RWPE2 (cell line): ENCODE measurements around the gene UCHL5.
"Not testable (repeated sequence)": the region's sequence is repeated elsewhere in the genome, so short reads cannot be mapped to it uniquely, and the experiment has no call there.

ENCODE experiments used
- ATAC-seq: fragments of 200-7000 bp; cut with Tn5 transposase; 3 replicates; pipeline ENCODE4 v1.9.1; 2021; ENCODE audit warnings: low read depth
- DNase-seq: peaks from one replicate; pipeline ENCODE4 v3.0.0-alpha.2; 2020; ENCODE audit warnings: low spot score
- H3K27ac ChIP-seq: fragments of 450-650 bp; 2 replicates; pipeline ENCODE4 v1.5.1; 2017; ENCODE audit warnings: mild to moderate bottlenecking; ENCODE audit not compliant: poor library complexity, severe bottlenecking
- H3K27me3 ChIP-seq: fragments of 250-450 bp; sonication (Bioruptor Pico); 2 replicates; pipeline ENCODE4 v1.5.1; 2021; ENCODE audit warnings: mild to moderate bottlenecking, moderate library complexity; ENCODE audit not compliant: insufficient read depth, poor library complexity, severe bottlenecking
- H3K36me3 ChIP-seq: fragments of 250-450 bp; sonication (Bioruptor Pico); 2 replicates; pipeline ENCODE4 v1.5.1; 2020; ENCODE audit warnings: low read depth, mild to moderate bottlenecking, moderate library complexity
- H3K4me1 ChIP-seq: fragments of 250-450 bp; sonication (Bioruptor Pico); 2 replicates; pipeline ENCODE4 v1.5.1; 2021; ENCODE audit warnings: mild to moderate bottlenecking, moderate library complexity; ENCODE audit not compliant: insufficient read depth, poor library complexity, severe bottlenecking
- H3K4me3 ChIP-seq: fragments of 250-450 bp; sonication (Bioruptor Pico); 2 replicates; pipeline ENCODE4 v1.5.1; 2021; ENCODE audit warnings: mild to moderate bottlenecking, moderate library complexity; ENCODE audit not compliant: severe bottlenecking
- H3K9me3 ChIP-seq: fragments of 250-450 bp; sonication (Bioruptor Pico); 2 replicates; pipeline ENCODE4 v1.5.1; 2021; ENCODE audit warnings: mild to moderate bottlenecking, moderate library complexity; ENCODE audit not compliant: severe bottlenecking
- CTCF ChIP-seq: fragments of 450-650 bp; IDR thresholded peaks from one replicate; pipeline ENCODE4 v1.5.1; 2017; ENCODE audit warnings: mild to moderate bottlenecking, moderate library complexity; ENCODE audit not compliant: poor library complexity, severe bottlenecking

Gene UCHL5

DNA sequence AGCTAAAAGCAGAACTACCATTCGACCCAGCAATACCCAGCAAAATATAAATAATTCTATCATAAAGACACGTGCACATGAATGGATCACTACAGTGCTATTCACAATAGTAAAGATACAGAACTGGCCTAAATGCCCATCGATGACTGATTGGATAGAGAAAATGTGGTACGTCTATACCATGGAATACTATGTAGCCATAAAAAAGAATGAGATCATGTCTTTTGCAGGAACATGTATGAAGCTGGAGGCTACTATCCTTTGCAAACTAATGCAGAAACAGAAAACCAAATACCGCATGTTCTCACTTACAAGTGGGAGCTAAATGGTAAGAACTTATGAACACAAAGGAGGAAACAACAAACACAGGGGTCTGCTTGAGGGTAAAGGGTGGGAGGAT, 53.4 kb downstream of the UCHL5 start:
- Histone ChIP-seq H3K9me3 (no peaks in the 10 kb centered on the region), H3K27ac (no peak overlapping the region), H3K27me3 (no peaks in the 10 kb centered on the region), H3K36me3 (peaks cover 9% of the 10 kb centered on the region; the same call in 1 of the 2 replicates), H3K4me3 (no peak overlapping the region), H3K4me1 (no peaks in the 10 kb centered on the region)
- no peak for DNase-seq
- no peak for TF ChIP-seq CTCF
- no peak for ATAC-seq

DNA sequence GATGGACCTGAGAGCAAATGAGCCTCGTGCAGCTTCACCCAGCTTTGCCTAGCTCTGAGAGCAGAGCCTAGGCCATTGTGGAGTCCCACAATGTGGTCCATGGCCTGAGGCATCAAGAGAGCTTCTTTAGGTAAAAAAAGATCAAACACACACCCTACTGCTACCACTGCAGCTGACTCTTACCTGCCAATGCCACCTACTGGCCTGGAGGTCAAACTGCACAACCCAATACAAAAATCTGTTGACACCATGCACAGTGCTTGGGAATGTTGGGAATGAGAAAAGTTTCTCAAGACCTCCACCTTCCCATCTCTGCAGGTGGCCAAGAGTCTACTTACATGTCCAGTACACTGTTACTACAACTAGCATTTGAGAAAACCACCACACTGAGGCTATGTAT, 60.6 kb downstream of the UCHL5 start:
- Histone ChIP-seq H3K36me3 (peaks cover 13% of the 10 kb centered on the region), H3K4me1 (no peaks in the 10 kb centered on the region), H3K27me3 (no peaks in the 10 kb centered on the region), H3K27ac (no peak overlapping the region), H3K4me3 (no peak overlapping the region), H3K9me3 (no peaks in the 10 kb centered on the region)
- DNase-seq, result no peak
- ATAC-seq, result no peak
- TF ChIP-seq CTCF, result peak; percentile 37

DNA sequence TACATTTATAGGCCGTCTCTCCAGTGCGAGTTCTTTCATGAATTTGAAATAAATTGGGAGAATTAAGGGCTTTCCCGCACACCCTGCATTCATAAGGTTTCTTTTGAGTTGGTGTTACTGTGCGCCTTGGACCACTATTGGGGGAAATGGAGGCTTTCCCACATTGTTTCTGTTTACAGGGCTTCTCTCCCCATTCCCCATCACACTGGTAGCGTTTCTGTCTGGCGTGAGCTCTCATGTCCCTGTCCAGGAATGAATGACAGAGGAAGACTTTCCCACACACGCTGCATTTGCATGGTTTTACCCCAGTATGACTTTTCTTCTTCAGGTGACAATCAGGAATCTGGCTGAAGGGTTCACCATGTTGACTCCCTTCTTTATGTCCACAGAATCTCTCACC, 65.0 kb downstream of the UCHL5 start:
- no peak overlapping the region for H3K27ac ChIP-seq
- no peak for DNase-seq
- no peaks in the 10 kb centered on the region for H3K9me3 ChIP-seq
- H3K4me1 ChIP-seq, result no peaks in the 10 kb centered on the region
- H3K27me3 ChIP-seq, result no peaks in the 10 kb centered on the region
- TF ChIP-seq CTCF, result no peak
- peaks cover 2% of the 10 kb centered on the region for H3K36me3 ChIP-seq
- no peak for ATAC-seq
- no peak overlapping the region for H3K4me3 ChIP-seq

GRCh38 chr1:192993426-192994085, 65.6 kb downstream of the UCHL5 start:
- Histone ChIP-seq H3K27me3 (no peaks in the 10 kb centered on the region), H3K36me3 (no peaks in the 10 kb centered on the region; the same call in 1 of the 2 replicates), H3K4me3 (no peak overlapping the region), H3K4me1 (no peaks in the 10 kb centered on the region), H3K9me3 (no peaks in the 10 kb centered on the region), H3K27ac (no peak overlapping the region)
- TF ChIP-seq CTCF, result no peak
- no peak for DNase-seq
- no peak for ATAC-seq

DNA sequence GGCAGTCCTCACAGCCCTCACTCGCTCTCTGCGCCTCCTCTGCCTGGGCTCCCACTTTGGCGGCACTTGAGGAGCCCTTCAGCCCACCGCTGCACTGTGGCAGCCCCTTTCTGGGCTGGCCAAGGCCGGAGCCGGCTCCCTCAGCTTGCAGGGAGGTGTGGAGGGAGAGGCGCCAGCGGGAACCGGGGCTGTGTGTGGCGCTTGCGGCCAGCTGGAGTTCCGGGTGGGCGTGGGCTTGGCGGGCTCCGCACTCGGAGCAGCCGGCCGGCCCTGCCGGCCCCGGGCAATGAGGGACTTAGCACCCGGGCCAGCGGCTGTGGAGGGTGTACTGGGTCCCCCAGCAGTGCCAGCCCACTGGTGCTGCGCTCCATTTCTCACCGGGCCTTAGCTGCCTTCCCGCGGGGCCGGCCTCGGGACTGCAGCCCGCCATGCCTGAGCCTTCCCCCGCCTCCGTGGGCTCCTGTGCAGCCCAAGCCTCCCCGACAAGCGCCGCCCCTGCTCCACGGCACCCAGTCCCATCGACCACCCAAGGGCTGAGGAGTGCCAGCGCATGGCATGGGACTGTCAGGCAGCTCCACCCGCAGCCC, 72.3 kb downstream of the UCHL5 start:
- H3K9me3 ChIP-seq, H3K4me3 ChIP-seq, H3K4me1 ChIP-seq, H3K27me3 ChIP-seq, H3K36me3 ChIP-seq, H3K27ac ChIP-seq, DNase-seq, ATAC-seq: not testable (repeated sequence)
